Cerebellar cortex (tissue), 1 donor: ENCODE data around the gene PIP.
"Not testable (repeated sequence)": the region's sequence is repeated elsewhere in the genome, so short reads cannot be mapped to it uniquely, and the experiment has no call there.

ENCODE experiments used
- DNase-seq: peaks from one replicate; pipeline ENCODE4 v3.0.0-alpha.2; 2015; ENCODE audit warnings: low spot score

Gene PIP, protein sequence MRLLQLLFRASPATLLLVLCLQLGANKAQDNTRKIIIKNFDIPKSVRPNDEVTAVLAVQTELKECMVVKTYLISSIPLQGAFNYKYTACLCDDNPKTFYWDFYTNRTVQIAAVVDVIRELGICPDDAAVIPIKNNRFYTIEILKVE

DNA sequence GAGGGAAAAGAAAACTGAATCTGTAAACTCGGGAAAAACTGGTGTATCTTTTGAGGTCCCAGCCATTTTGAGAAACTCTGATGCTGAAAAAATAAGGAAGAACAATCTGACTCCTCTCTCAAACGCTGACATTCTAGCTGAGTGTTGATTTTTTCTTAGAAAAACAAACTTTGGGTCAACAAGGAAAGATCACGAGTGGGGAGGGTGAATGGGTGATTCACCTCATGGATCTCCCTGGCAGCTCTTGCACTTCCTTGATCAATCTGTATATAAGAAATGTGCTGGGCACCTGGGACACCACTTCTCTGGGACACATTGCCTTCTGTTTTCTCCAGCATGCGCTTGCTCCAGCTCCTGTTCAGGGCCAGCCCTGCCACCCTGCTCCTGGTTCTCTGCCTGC, at the start of gene PIP:
PIP (plus strand) TSS at position 297 of the 400 bp plus-strand sequence; CDS start at position 337, 40 bp downstream.
- no peak for DNase-seq

DNA sequence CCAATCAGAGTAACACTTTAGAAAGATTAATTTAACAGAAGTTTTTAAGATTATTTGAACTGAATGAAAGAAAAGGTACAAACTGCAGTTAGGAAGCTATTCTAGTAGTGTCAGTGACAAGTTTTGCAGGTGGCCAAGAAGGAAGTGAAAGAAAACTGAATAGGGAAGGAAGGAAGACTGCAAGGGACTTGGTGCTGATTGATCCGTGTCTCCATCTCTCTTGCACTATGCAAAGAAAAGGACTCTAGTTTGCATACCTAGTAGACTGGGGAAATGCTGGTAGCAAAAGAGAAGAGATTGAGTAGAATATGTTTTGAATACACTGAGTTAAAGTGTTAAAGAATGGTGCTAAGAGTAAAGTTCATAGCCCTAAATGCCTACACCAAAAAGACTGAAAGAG, 46.8 kb upstream of the PIP start:
- no peak for DNase-seq

GRCh38 chr7:143085610-143086009, 46.3 kb upstream of the PIP start:
- not testable (repeated sequence) for DNase-seq

DNA sequence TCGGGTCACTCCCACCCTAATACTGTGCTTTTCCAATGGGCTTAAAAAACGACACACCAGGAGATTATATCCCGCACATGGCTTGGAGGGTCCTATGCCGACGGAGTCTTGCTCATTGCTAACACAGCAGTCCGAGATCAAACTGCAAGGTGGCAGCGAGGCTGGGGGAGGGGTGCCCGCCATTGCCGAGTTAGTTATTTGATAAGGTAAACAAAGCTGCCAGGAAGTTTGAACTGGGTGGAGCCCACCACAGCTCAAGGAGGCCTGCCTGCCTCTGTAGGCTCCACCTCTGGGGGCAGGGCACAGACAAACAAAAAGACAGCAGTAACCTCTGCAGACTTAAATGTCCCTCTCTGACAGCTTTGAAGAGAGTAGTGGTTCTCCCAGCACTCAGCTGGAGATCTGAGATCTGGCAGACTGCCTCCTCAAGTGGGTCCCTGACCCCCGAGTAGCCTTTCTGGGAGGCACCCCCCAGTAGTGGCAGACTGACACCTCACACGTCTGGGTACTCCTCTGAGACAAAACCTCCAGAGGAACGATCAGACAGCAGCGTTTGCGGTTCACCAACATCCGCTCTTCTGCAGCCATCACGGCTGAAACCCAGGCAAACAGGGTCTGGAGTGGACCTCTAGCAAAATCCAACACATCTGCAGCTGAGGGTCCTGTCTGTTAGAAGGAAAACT, 43.2 kb upstream of the PIP start:
- not testable (repeated sequence) for DNase-seq

GRCh38 chr7:143096146-143096545, 35.7 kb upstream of the PIP start:
- no peak for DNase-seq

DNA sequence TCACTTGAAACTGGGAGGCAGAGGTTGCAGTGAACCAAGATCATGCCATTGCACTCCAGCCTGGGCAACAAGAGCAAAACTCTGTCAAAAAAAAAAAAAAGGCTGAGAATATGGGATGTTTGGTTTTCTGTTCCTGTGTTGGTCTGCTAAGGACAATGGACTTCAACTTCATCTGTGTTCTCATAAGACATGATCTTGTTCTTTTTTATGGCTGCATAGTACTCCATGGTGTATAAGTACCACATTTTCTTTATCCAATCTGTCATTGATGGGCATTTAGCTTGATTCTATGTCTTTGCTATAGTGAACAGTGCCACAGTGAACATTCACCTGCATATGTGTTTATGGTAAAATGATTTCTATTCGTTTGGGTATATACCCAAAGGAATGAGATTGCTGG, 32.3 kb upstream of the PIP start:
- DNase-seq = not testable (repeated sequence)

DNA sequence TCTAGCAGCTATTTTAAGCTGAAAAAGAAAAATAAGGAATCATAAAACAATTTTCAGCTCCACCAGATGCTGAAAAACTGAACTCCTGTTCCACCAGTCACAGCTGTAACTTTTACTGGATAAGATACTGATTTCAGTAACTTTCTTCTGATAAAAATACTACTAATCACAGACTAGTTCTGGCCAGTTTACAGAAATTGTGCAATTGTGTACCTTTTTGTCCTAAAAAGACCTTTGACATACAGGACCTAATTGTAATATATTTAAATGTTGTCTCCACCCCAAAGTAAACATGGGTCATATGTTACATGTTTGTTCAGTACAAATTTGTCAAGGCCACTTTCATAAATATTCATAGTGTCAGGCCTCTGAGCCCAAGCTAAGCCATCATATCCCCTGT, 27.1 kb upstream of the PIP start:
- no peak for DNase-seq

- DNase-seq = not testable (repeated sequence)
These were observed 23.9 kb upstream of the PIP start for GRCh38 chr7:143108019-143108418.

GRCh38 chr7:143117395-143117794, 14.5 kb upstream of the PIP start:
- no peak for DNase-seq

DNA sequence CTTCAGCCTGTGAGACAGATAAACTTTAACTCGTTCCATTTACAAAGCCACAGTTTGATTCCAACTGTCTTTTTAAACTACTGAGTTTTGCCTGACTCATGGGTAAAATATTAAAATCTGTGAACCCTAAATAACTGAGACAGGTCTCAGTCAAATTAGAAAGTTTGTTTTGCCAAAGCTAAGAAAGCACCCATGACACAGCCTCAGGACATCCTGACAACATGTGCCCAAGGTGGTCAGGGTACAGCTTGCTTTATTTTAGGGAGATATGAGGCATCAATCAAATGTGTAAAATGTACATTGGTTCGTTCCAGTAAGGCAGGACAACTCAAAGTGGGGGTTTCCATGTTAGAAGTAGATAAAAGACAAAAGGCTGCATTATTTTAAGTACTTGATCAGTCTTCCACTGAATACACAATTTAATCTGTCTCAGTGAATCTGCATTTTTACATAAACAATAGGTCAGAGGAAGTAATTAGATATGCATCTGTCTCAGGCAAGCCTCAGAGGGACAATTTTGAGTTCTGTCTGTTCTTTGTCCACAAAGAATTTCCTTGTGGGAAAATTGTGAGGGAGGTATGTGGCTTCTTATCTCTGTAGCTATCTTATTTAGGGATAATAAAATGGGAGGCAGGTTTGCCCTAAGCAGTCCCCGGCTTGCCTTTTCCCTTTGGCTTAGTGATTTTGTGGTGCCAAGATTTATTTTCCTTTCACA, 11.0 kb upstream of the PIP start:
- DNase-seq = no peak

DNA sequence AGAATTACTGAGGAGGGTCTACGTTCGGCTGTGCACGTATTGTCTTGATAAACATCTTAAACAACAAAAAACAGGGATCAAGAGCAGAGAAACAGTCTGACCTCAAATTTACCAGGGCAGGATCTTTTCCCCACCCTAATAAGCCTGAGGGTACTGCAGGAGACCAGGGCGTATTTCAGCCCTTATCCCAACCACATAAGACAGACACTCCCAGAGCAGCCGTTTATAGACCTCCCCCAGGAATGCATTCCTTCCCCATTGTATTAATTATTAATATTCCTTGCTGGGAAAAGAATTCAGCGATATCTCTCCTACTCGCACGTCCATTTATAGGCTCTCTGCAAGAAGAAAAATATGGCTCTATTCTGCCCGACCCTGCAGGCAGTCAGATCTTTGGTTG, 8.6 kb upstream of the PIP start:
- not testable (repeated sequence) for DNase-seq

DNA sequence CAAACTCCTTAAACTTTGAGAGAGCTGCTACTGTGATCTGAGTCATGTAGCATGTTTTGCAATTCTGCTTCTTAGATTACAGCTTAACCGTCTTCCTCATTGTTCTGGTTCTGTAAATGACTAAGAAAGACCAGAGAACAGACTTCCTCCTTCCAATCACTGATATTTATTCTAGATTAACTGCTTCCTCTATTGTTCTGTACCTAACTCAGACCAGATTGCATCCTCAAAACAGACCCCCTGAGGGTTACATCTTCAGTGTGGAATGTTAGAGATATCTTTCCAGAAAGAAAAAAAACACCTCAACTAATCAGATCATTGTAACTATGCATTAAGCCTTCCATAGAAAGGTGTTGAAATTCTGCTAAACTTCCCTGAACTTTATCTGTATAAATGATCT, 5.7 kb upstream of the PIP start:
- no peak for DNase-seq

DNA sequence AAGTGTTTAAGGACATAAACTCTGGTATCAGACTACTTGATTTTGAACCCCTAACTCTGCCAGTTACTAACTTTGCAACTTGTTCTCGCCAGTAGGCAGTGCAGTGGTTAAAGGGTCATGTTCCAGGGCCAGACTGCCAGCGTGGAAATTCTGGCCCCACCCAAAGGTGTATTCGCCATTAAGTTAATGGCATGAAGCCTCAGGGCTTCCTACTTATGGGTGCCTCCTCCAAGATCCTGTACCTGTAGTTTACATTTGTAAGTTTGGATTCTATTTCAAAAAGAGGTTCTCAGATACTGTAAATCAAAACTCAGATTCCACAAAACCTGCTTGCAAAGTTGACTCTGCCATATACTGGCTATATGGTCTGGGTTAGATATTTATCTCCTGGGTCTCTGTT, 2.8 kb upstream of the PIP start:
- DNase-seq = no peak

DNA sequence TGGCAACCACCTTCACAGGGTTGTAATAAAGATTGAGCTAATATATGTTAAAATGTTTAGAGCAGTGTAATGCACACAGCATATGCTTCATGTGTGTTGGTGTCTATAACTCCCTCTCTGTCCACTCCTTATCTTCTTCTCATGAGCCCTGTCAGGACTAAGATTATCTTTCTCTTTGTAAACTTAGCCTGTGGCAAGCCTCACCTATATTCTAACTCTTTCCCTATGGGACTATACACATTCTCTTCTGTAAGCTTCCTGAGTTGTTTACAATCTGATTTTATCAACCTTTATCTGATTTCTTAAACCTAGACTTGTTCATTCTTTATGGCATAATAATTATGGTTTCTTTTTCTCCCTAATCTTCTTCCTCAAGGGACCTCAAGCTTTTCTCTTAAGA, 2.4 kb upstream of the PIP start:
- no peak for DNase-seq

- no peak for DNase-seq
These were observed 1.3 kb upstream of the PIP start for GRCh38 chr7:143130541-143130940.

DNA sequence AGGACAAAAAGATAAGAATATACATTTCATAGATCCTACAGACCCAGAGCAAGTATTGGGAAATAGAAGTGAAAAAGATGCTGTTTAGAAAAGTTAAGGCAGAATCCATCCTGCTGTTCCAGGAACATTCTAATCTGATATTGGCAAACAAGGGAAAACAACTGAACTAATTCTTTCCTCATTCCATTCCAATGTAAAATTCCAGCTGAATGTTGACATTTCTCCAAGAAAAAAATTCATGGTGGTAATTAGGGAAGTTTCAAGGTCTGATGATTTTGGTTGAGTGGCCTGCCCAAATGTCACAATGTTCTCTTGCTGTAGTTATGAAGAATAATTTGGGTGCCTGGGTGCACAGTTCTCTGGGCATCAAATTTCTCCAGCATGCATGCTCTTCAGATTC, 15.2 kb downstream of the PIP start:
- no peak for DNase-seq

GRCh38 chr7:143148050-143148449, 16.2 kb downstream of the PIP start:
- DNase-seq = no peak

- no peak for DNase-seq
These were observed 16.8 kb downstream of the PIP start for GRCh38 chr7:143148651-143149050.

DNA sequence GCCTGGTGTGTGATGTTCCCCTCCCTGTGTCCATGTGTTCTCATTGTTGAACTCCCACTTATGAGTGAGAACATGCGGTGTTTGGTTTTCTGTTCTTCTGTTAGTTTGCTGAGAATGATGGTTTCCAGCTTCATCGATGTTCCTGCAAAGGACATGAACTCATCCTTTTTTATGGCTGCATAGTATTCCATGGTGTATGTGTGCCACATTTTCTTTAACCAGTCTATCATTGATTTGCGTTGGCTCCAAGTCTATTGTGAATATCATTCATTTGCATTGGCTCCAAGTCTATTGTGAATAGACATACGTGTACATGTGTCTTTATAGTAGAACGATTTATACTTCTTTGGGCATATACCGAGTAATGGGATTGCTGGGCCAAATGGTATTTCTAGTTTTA, 18.8 kb downstream of the PIP start:
- not testable (repeated sequence) for DNase-seq

DNA sequence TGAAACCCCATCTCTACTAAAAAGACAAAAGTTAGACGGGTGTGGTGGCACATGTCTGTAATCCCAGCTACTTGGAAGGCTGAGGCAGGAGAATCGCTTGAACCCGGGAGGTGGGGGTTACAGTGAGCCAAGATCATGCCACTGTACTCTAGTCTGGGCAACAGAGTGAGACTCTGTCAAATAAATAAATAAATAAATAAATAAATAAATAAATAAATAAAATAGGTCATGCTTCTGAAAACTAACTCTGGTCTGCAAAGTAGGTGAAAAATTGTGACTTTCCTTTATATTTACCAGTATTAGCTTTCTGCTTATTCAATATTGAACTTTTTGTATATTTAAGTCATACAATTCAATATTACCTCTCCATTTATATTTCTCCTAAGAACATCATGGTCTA, 26.7 kb downstream of the PIP start:
- not testable (repeated sequence) for DNase-seq

DNA sequence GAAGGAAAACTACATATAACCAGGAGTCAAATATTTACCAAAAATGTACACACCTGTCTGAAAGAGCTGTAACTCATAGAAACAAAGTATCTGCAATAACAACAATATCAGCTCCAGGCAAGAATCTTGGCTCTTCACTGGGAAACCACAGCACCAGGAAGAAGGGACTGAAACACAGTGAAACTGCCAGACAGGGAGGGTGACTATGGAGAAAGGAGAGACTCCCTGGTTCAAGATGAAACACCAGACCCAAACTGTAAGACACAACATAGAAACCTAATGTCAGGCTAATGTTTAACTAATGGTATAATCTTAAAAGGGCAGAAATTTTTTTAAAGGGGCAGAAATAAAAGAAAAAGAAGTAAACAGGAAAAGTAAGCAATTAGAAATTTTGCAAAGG, 39.8 kb downstream of the PIP start:
- DNase-seq = no peak

- DNase-seq = no peak
These were observed 40.5 kb downstream of the PIP start for GRCh38 chr7:143172354-143172753.

DNA sequence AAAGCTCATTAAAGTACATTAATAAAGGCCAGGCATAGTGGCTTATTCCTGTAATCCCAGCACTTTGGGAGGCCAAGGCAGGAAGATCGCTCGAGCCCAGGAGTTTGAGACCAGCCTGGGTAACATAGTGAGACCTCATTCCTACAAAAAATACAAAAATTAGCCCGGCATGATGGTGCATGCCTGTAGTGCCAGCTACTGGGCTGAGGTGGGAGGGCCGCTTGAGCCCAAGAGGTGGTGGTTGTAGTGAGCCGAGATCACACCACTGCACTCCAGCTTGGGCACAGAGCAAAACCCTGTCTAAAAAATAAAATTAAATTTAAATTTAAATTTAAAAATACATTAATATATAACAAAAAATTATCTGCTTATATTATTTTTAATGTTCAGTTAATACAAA, 44.3 kb downstream of the PIP start:
- DNase-seq = no peak
